ENCODE data around the gene RGS5.

GRCh38 chr1:163137556-163138265, 65.0 kb downstream of the RGS5 start:
- no peak for TF ChIP-seq CTCF (IDR thresholded peaks at IDR 0.05)
- no peak for TF ChIP-seq POLR2A (IDR thresholded peaks at IDR 0.05)

All from breast epithelium (tissue), 3 donors.